ENCODE measurements around the gene RIT2.

Gene RIT2

GRCh38 chr18:42925036-42925435 is 190.4 kb downstream of the RIT2 start:
- DNase-seq (ENCODE audit: low spot score): no peak

- DNase-seq (ENCODE audit: low spot score): no peak
Measured at GRCh38 chr18:42922363-42922762, 193.1 kb downstream of the RIT2 start.

GRCh38 chr18:42921226-42921737 is 194.2 kb downstream of the RIT2 start:
- DNase-seq (ENCODE audit: low spot score): no peak

- DNase-seq (ENCODE audit: low spot score): no peak
Measured at GRCh38 chr18:42920621-42921020, 194.9 kb downstream of the RIT2 start.

GRCh38 chr18:42915299-42915698 is 200.2 kb downstream of the RIT2 start:
- no peak for DNase-seq (ENCODE audit: low spot score)

- no peak for DNase-seq (ENCODE audit: low spot score)
Measured at GRCh38 chr18:42914476-42914875, 201.0 kb downstream of the RIT2 start.

- no peak for DNase-seq (ENCODE audit: low spot score)
Measured at GRCh38 chr18:42909095-42909494, 206.4 kb downstream of the RIT2 start.

GRCh38 chr18:42906761-42907160 is 208.7 kb downstream of the RIT2 start:
- no peak for DNase-seq (ENCODE audit: low spot score)

- no peak for DNase-seq (ENCODE audit: low spot score)
Measured at GRCh38 chr18:42901161-42901560, 214.3 kb downstream of the RIT2 start.

GRCh38 chr18:42893977-42894376 is 221.5 kb downstream of the RIT2 start:
- DNase-seq (ENCODE audit: low spot score): no peak

GRCh38 chr18:42892181-42892580 is 223.3 kb downstream of the RIT2 start:
- DNase-seq (ENCODE audit: low spot score): no peak

GRCh38 chr18:42891705-42892104 is 223.8 kb downstream of the RIT2 start:
- DNase-seq (ENCODE audit: low spot score): no peak

GRCh38 chr18:42883169-42883568 is 232.3 kb downstream of the RIT2 start:
- DNase-seq (ENCODE audit: low spot score): no peak

GRCh38 chr18:42882122-42882521 is 233.4 kb downstream of the RIT2 start:
- DNase-seq (ENCODE audit: low spot score): no peak

- DNase-seq (ENCODE audit: low spot score): no peak
Measured at GRCh38 chr18:42872838-42873237, 242.6 kb downstream of the RIT2 start.

- DNase-seq (ENCODE audit: low spot score): no peak
Measured at GRCh38 chr18:42864876-42865275, 250.6 kb downstream of the RIT2 start.

GRCh38 chr18:42861271-42861670 is 254.2 kb downstream of the RIT2 start:
- no peak for DNase-seq (ENCODE audit: low spot score)

GRCh38 chr18:42860548-42860947 is 254.9 kb downstream of the RIT2 start:
- no peak for DNase-seq (ENCODE audit: low spot score)

- DNase-seq (ENCODE audit: low spot score): no peak
Measured at GRCh38 chr18:42860011-42860410, 255.5 kb downstream of the RIT2 start.

- no peak for DNase-seq (ENCODE audit: low spot score)
Measured at GRCh38 chr18:42854558-42854957, 260.9 kb downstream of the RIT2 start.

GRCh38 chr18:42850174-42851083 is 265.1 kb downstream of the RIT2 start:
- no peak for DNase-seq (ENCODE audit: low spot score)

GRCh38 chr18:42839408-42839807 is 276.1 kb downstream of the RIT2 start:
- no peak for DNase-seq (ENCODE audit: low spot score)

GRCh38 chr18:42838546-42839145 is 276.8 kb downstream of the RIT2 start:
- DNase-seq (ENCODE audit: low spot score): no peak
